Panc1 (cell line): Measurements from ENCODE around the gene ROBO1.

Experiments used
- POLR2AphosphoS5 ChIP-seq: IDR thresholded peaks from 2 replicates; pipeline ENCODE4 v1.6.1; 2012; ENCODE audit warnings: mild to moderate bottlenecking, low read depth, low read length, moderate library complexity
- TF ChIP-seq, protein P1 (sequence below), 2 experiments: IDR thresholded peaks; 2 replicates each; pipeline ENCODE4 v1.6.1; 2011 to 2012; ENCODE audit warnings: low read depth in 2 of 2, control low read depth in 1 of 2, low read length in 1 of 2, mild to moderate bottlenecking in 1 of 2, moderate library complexity in 1 of 2; ENCODE audit not compliant: insufficient read depth in 1 of 2
- TF ChIP-seq, protein P2 (sequence below): fragments of 450-650 bp; IDR thresholded peaks from 2 replicates; pipeline ENCODE4 v1.5.1; 2017; ENCODE audit warnings: mild to moderate bottlenecking

DNA sequence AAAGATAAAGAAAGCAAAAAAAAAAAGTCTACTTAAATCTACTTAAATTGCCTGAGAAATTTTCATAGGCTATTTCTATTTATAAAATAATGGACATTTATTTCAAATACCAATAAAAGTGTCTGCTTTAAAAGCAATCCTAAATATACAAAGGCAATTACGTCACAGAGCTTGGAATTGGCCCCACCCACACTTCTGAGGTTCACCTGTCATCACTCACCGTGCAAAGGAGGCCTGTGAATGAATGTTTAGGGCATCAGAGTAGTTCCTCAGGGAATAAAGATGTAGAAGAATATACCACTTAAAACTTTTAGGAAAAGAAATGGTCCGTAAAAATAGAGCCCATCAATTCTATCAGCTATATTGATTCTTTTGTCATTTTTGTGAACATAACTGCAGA, 621.8 kb downstream of the ROBO1 start:
- TF ChIP-seq, protein P1, sequence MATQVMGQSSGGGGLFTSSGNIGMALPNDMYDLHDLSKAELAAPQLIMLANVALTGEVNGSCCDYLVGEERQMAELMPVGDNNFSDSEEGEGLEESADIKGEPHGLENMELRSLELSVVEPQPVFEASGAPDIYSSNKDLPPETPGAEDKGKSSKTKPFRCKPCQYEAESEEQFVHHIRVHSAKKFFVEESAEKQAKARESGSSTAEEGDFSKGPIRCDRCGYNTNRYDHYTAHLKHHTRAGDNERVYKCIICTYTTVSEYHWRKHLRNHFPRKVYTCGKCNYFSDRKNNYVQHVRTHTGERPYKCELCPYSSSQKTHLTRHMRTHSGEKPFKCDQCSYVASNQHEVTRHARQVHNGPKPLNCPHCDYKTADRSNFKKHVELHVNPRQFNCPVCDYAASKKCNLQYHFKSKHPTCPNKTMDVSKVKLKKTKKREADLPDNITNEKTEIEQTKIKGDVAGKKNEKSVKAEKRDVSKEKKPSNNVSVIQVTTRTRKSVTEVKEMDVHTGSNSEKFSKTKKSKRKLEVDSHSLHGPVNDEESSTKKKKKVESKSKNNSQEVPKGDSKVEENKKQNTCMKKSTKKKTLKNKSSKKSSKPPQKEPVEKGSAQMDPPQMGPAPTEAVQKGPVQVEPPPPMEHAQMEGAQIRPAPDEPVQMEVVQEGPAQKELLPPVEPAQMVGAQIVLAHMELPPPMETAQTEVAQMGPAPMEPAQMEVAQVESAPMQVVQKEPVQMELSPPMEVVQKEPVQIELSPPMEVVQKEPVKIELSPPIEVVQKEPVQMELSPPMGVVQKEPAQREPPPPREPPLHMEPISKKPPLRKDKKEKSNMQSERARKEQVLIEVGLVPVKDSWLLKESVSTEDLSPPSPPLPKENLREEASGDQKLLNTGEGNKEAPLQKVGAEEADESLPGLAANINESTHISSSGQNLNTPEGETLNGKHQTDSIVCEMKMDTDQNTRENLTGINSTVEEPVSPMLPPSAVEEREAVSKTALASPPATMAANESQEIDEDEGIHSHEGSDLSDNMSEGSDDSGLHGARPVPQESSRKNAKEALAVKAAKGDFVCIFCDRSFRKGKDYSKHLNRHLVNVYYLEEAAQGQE (IDR thresholded peaks at IDR 0.05; ENCODE audit: insufficient read depth in 1 of 2, low read depth in 2 of 2, low read length in 1 of 2) = no peak
- TF ChIP-seq, protein P2, sequence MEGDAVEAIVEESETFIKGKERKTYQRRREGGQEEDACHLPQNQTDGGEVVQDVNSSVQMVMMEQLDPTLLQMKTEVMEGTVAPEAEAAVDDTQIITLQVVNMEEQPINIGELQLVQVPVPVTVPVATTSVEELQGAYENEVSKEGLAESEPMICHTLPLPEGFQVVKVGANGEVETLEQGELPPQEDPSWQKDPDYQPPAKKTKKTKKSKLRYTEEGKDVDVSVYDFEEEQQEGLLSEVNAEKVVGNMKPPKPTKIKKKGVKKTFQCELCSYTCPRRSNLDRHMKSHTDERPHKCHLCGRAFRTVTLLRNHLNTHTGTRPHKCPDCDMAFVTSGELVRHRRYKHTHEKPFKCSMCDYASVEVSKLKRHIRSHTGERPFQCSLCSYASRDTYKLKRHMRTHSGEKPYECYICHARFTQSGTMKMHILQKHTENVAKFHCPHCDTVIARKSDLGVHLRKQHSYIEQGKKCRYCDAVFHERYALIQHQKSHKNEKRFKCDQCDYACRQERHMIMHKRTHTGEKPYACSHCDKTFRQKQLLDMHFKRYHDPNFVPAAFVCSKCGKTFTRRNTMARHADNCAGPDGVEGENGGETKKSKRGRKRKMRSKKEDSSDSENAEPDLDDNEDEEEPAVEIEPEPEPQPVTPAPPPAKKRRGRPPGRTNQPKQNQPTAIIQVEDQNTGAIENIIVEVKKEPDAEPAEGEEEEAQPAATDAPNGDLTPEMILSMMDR = no peak
- no peak for TF ChIP-seq POLR2AphosphoS5
